Suprapubic skin (tissue), 4 donors: ENCODE data around the gene R3HCC1L.

ENCODE experiments used
- POLR2A ChIP-seq, 2 donors: fragments of 450-650 bp; IDR thresholded peaks; one replicate each; pipeline ENCODE4 v1.6.1; 2017; ENCODE audit warnings: antibody characterized with exemption in 2 of 2, mild to moderate bottlenecking in 2 of 2, moderate library complexity in 2 of 2
- POLR2AphosphoS5 ChIP-seq, 3 donors: sonication (generic); formaldehyde crosslinking; IDR thresholded peaks; one replicate each; pipeline ENCODE4 v1.6.1; 2017; ENCODE audit warnings: antibody characterized with exemption in 3 of 3
- TF ChIP-seq, protein P1 (sequence below), 2 donors: fragments of 200-600 bp in 1 of 2; fragments of 450-650 bp in 1 of 2; sonication (generic) in 1 of 2; IDR thresholded peaks; one replicate each; pipeline ENCODE4 v1.5.1; 2016 to 2019; ENCODE audit warnings: antibody characterized with exemption in 2 of 2, mild to moderate bottlenecking in 1 of 2, moderate library complexity in 1 of 2

DNA sequence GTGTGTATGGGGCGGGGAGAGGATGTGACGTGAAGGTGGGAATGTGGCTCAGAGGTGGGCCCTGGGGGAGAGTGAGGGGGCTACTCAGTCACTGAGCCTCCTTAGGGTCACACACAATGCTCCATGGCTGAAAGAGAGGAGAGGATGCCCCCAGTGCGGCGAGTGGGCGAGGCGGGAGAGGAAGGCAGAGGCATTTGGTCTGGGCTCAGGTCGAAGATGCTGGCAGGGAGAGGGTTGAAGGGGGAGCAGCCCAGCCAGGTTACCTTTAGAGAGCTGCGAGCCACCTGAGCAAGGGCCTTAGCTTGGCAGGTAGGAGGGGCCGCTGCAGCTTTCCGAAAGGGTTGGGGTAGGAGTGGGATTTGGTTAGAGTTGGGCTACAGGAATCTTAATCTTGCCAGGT is 138.2 kb downstream of the R3HCC1L start:
- TF ChIP-seq, protein P1, sequence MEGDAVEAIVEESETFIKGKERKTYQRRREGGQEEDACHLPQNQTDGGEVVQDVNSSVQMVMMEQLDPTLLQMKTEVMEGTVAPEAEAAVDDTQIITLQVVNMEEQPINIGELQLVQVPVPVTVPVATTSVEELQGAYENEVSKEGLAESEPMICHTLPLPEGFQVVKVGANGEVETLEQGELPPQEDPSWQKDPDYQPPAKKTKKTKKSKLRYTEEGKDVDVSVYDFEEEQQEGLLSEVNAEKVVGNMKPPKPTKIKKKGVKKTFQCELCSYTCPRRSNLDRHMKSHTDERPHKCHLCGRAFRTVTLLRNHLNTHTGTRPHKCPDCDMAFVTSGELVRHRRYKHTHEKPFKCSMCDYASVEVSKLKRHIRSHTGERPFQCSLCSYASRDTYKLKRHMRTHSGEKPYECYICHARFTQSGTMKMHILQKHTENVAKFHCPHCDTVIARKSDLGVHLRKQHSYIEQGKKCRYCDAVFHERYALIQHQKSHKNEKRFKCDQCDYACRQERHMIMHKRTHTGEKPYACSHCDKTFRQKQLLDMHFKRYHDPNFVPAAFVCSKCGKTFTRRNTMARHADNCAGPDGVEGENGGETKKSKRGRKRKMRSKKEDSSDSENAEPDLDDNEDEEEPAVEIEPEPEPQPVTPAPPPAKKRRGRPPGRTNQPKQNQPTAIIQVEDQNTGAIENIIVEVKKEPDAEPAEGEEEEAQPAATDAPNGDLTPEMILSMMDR (IDR thresholded peaks at IDR 0.05), result no peak
- TF ChIP-seq POLR2AphosphoS5 (IDR thresholded peaks at IDR 0.05) (no peak), POLR2A (IDR thresholded peaks at IDR 0.05) (no peak)
